H9 (cell line): ENCODE results near the gene IQGAP3. TPM values are rescaled to one million over a fixed set of nuclear protein-coding genes. Genes with fewer than 3 reads are reported as not detected.

Experiments
- DNase-seq: peaks from one replicate; pipeline ENCODE4 v3.0.0-alpha.2; 2017
- H2AFZ ChIP-seq: one replicate; pipeline ENCODE4 v1.6.1; 2013; ENCODE audit warnings: mild to moderate bottlenecking, low read length, control low read depth, moderate library complexity
- H2AK5ac ChIP-seq: 2 replicates; pipeline ENCODE4 v1.6.1; 2013; ENCODE audit warnings: low read length, control low read depth, mixed read lengths; ENCODE audit not compliant: insufficient read length
- H2BK120ac ChIP-seq: one replicate; pipeline ENCODE4 v1.6.1; 2013; ENCODE audit warnings: low read depth, mild to moderate bottlenecking, low read length, control low read depth, inconsistent platforms; ENCODE audit not compliant: poor library complexity, severe bottlenecking
- H2BK12ac ChIP-seq: 2 replicates; pipeline ENCODE4 v1.6.1; 2013; ENCODE audit warnings: low read length, control low read depth, mixed read lengths, low read depth; ENCODE audit not compliant: insufficient read length
- H2BK15ac ChIP-seq: 2 replicates; pipeline ENCODE4 v1.6.1; 2013; ENCODE audit warnings: low read depth, low read length, control low read depth
- H2BK20ac ChIP-seq: one replicate; pipeline ENCODE4 v1.6.1; 2013; ENCODE audit warnings: low read depth, mild to moderate bottlenecking, low read length, control low read depth, inconsistent platforms; ENCODE audit not compliant: poor library complexity, severe bottlenecking
- H2BK5ac ChIP-seq: 2 replicates; pipeline ENCODE4 v1.6.1; 2013; ENCODE audit warnings: low read length, control low read depth, mixed read lengths; ENCODE audit not compliant: insufficient read length
- H3K14ac ChIP-seq: 2 replicates; pipeline ENCODE4 v1.6.1; 2013; ENCODE audit warnings: low read length, control low read depth; ENCODE audit not compliant: insufficient read depth
- H3K18ac ChIP-seq: 2 replicates; pipeline ENCODE4 v1.6.1; 2013; ENCODE audit warnings: low read depth, mild to moderate bottlenecking, mixed read lengths, low read length, control low read depth; ENCODE audit not compliant: insufficient read length
- H3K23ac ChIP-seq: 2 replicates; pipeline ENCODE4 v1.6.1; 2013; ENCODE audit warnings: low read length, control low read depth, mixed read lengths, low read depth; ENCODE audit not compliant: insufficient read length
- H3K23me2 ChIP-seq: 2 replicates; pipeline ENCODE4 v1.6.1; 2013; ENCODE audit warnings: low read depth, mild to moderate bottlenecking, mixed read lengths, low read length, control low read depth; ENCODE audit not compliant: insufficient read length, poor library complexity, severe bottlenecking
- H3K27ac ChIP-seq: 2 replicates; pipeline ENCODE4 v1.5.1; 2013; ENCODE audit warnings: low read length, control low read depth, mixed read lengths, low read depth; ENCODE audit not compliant: insufficient read length
- H3K27me3 ChIP-seq: 2 replicates; pipeline ENCODE4 v1.6.1; 2013; ENCODE audit warnings: low read length, control low read depth, inconsistent platforms; ENCODE audit not compliant: insufficient read depth
- H3K4ac ChIP-seq: 2 replicates; pipeline ENCODE4 v1.6.1; 2013; ENCODE audit warnings: low read depth, mild to moderate bottlenecking, control low read depth, inconsistent platforms, low read length, moderate library complexity
- H3K4me1 ChIP-seq: 2 replicates; pipeline ENCODE4 v1.6.1; 2013; ENCODE audit warnings: low read length, control low read depth, inconsistent platforms; ENCODE audit not compliant: insufficient read depth
- H3K4me2 ChIP-seq: 2 replicates; pipeline ENCODE4 v1.6.1; 2013; ENCODE audit warnings: low read length, control low read depth, mixed read lengths; ENCODE audit not compliant: insufficient read length, insufficient read depth
- H3K56ac ChIP-seq: 2 replicates; pipeline ENCODE4 v1.6.1; 2013; ENCODE audit warnings: low read depth, mild to moderate bottlenecking, mixed read lengths, low read length, control low read depth; ENCODE audit not compliant: insufficient read length
- H3K79me1 ChIP-seq: 2 replicates; pipeline ENCODE4 v1.6.1; 2013; ENCODE audit warnings: low read depth, mild to moderate bottlenecking, moderate library complexity, low read length, control low read depth, inconsistent platforms; ENCODE audit not compliant: insufficient read depth, poor library complexity, severe bottlenecking
- H3K79me2 ChIP-seq: 2 replicates; pipeline ENCODE4 v1.6.1; 2013; ENCODE audit warnings: low read length, control low read depth, inconsistent platforms; ENCODE audit not compliant: insufficient read depth
- H3K9ac ChIP-seq: 2 replicates; pipeline ENCODE4 v1.6.1; 2013; ENCODE audit warnings: low read length, control low read depth, mixed read lengths; ENCODE audit not compliant: insufficient read length; ENCODE audit errors: extremely low read depth
- H3K9me3 ChIP-seq: one replicate; pipeline ENCODE4 v1.6.1; 2013; ENCODE audit warnings: low read depth, low read length, inconsistent platforms; ENCODE audit not compliant: control insufficient read depth
- H3T11ph ChIP-seq: one replicate; pipeline ENCODE4 v1.6.1; 2013; ENCODE audit warnings: mild to moderate bottlenecking, low read length, control low read depth, inconsistent platforms
- H4K20me1 ChIP-seq: one replicate; pipeline ENCODE4 v1.6.1; 2013; ENCODE audit not compliant: control insufficient read depth, insufficient read length, insufficient read depth
- H4K5ac ChIP-seq: 2 replicates; pipeline ENCODE4 v1.6.1; 2013; ENCODE audit warnings: low read depth, mild to moderate bottlenecking, mixed read lengths, low read length, control low read depth; ENCODE audit not compliant: insufficient read length
- H4K8ac ChIP-seq: replicated peaks from 2 replicates; pipeline ENCODE4 v1.6.1; 2013; ENCODE audit warnings: low read length, control low read depth, mixed read lengths, low read depth; ENCODE audit not compliant: insufficient read length
- H4K91ac ChIP-seq: 2 replicates; pipeline ENCODE4 v1.6.1; 2013; ENCODE audit warnings: low read depth, mild to moderate bottlenecking, moderate library complexity, mixed read lengths, low read length, control low read depth; ENCODE audit not compliant: insufficient read length
- H3K27ac Mint-ChIP-seq, 3 experiments: 2 replicates in 2 of 3; 3 replicates in 1 of 3; pipeline ENCODE4 v1.8.0; 2020 to 2021; ENCODE audit warnings: mixed read lengths in 3 of 3, mild to moderate bottlenecking in 1 of 3, moderate library complexity in 1 of 3
- H3K27me3 Mint-ChIP-seq: 2 replicates; pipeline ENCODE4 v1.8.0; 2021; ENCODE audit warnings: low read depth, mild to moderate bottlenecking, moderate library complexity, mixed read lengths
- H3K36me3 Mint-ChIP-seq, 3 experiments: 2 replicates in 2 of 3; 3 replicates in 1 of 3; pipeline ENCODE4 v1.8.0; 2020 to 2021; ENCODE audit warnings: low read depth in 3 of 3, mixed read lengths in 3 of 3; ENCODE audit not compliant: insufficient read depth in 1 of 3
- H3K4me1 Mint-ChIP-seq, 2 experiments: 2 replicates each; pipeline ENCODE4 v1.8.0; 2020; ENCODE audit warnings: mixed read lengths in 2 of 2
- H3K4me3 Mint-ChIP-seq, 2 experiments: 2 replicates in 1 of 2; 3 replicates in 1 of 2; pipeline ENCODE4 v1.8.0; 2020 to 2021; ENCODE audit warnings: mild to moderate bottlenecking in 2 of 2, mixed read lengths in 2 of 2, moderate library complexity in 1 of 2
- H3K9me3 Mint-ChIP-seq, 2 experiments: 2 replicates in 1 of 2; 3 replicates in 1 of 2; pipeline ENCODE4 v1.8.0; 2020; ENCODE audit warnings: mild to moderate bottlenecking in 2 of 2, mixed read lengths in 2 of 2, moderate library complexity in 1 of 2
- WGBS: extraction: QIAGEN DNeasy Blood & Tissue Kit; methylation state at CpG from one replicate; pipeline ENCODE4 v1.1.7; 2013; ENCODE audit warnings: missing lambda C conversion rate, low lambda C conversion rate, mixed read lengths; ENCODE audit not compliant: insufficient read length; ENCODE audit errors: extremely low coverage; 5-methylcytosine and 5-hydroxymethylcytosine counted together
- total RNA-seq: library from RNA; stranded (reverse); gene quantifications from 2 replicates; pipeline ENCODE4 v1.2.1, GENCODE V29; 2021
- TF ChIP-seq, protein P1 (sequence below): fragments of 200-600 bp; sonication (generic); conservative IDR thresholded peaks from 3 replicates; pipeline ENCODE4 v1.8.0; 2021; ENCODE audit warnings: antibody characterized with exemption, mild to moderate bottlenecking

IQGAP3 gene
- total RNA-seq, 1 experiment from 2014 or later = 24.5 TPM

DNA sequence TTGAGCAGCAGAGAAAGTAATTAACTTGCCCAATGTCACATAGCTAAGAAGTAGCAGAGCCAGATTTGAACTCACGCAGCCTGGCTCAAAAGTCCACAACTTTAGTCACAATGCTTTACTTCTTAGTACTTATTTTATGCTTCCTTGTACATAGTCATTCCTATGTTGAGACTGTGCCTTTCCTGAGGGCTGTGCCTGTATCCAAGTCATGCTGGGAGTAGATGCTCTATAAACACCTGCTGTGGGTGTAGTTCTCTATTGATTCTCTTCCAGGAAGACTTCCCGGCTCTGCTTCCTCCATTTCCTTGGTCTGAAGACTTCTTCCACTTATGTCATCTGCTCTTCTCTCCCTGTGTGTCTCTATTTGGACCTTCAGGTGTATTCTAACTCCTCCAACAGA lies 16.6 kb downstream of the IQGAP3 start:
- Histone ChIP-seq H3K23ac (no peak overlapping the region), H4K8ac (no peak overlapping the region), H2AK5ac (no peak overlapping the region), H4K91ac (no peak overlapping the region), H3K27me3 (no peaks in the 10 kb centered on the region), H3K27ac (no peak overlapping the region), H2BK120ac (no peak overlapping the region), H3K9me3 (no peaks in the 10 kb centered on the region), H2BK20ac (no peak overlapping the region), H2BK12ac (no peak overlapping the region), H3K79me1 (no peaks in the 10 kb centered on the region), H3K56ac (no peak overlapping the region), H3T11ph (no peak overlapping the region), H3K14ac (no peak overlapping the region), H3K23me2 (no peaks in the 10 kb centered on the region), H2AFZ (no peak overlapping the region), H3K9ac (no peak overlapping the region), H3K79me2 (no peaks in the 10 kb centered on the region), H3K18ac (no peak overlapping the region), H4K5ac (no peak overlapping the region), H3K4me1 (no peaks in the 10 kb centered on the region), H4K20me1 (no peaks in the 10 kb centered on the region), H3K4ac (no peak overlapping the region), H3K4me2 (no peak overlapping the region), H2BK15ac (no peak overlapping the region), H2BK5ac (no peak overlapping the region)
- Mint-ChIP-seq H3K4me3 (no peak overlapping the region), H3K4me1 (no peaks in the 10 kb centered on the region), H3K27ac (no peak overlapping the region), H3K9me3 (no peaks in the 10 kb centered on the region), H3K27me3 (no peaks in the 10 kb centered on the region), H3K36me3 (peaks cover 14 to 59% (median 51%) of the 10 kb centered on the region in 3 experiments; a peak in 6 of 7 replicates)
- TF ChIP-seq, protein P1, sequence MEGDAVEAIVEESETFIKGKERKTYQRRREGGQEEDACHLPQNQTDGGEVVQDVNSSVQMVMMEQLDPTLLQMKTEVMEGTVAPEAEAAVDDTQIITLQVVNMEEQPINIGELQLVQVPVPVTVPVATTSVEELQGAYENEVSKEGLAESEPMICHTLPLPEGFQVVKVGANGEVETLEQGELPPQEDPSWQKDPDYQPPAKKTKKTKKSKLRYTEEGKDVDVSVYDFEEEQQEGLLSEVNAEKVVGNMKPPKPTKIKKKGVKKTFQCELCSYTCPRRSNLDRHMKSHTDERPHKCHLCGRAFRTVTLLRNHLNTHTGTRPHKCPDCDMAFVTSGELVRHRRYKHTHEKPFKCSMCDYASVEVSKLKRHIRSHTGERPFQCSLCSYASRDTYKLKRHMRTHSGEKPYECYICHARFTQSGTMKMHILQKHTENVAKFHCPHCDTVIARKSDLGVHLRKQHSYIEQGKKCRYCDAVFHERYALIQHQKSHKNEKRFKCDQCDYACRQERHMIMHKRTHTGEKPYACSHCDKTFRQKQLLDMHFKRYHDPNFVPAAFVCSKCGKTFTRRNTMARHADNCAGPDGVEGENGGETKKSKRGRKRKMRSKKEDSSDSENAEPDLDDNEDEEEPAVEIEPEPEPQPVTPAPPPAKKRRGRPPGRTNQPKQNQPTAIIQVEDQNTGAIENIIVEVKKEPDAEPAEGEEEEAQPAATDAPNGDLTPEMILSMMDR = no peak
- WGBS = no CpG with 5 or more reads among the region's 2 CpGs
- no peak for DNase-seq
